ENCODE results near the gene KBTBD4. TPM values are rescaled to one million over a fixed set of nuclear protein-coding genes. Genes with fewer than 3 reads are reported as not detected.
A peak's percentile ranks its signal among the peaks of the same experiment; 100 is the strongest.
"Not testable (repeated sequence)": the region's sequence is repeated elsewhere in the genome, so short reads cannot be mapped to it uniquely, and the experiment has no call there.

Gene KBTBD4
- total RNA-seq, 1 donor from 2014 or later = 12.1 TPM

- Mint-ChIP-seq H3K4me3 (ENCODE audit: unreplicated experiment) (no peak overlapping the region), H3K9me3 (ENCODE audit: unreplicated experiment) (no peaks in the 10 kb centered on the region), H3K36me3 (ENCODE audit: low read depth, unreplicated experiment) (peaks cover 7% of the 10 kb centered on the region), H3K4me1 (ENCODE audit: unreplicated experiment) (peaks cover 17% of the 10 kb centered on the region), H3K27me3 (ENCODE audit: unreplicated experiment) (peaks cover 4% of the 10 kb centered on the region), H3K27ac (ENCODE audit: unreplicated experiment) (peak overlapping the region; percentile 72)
- no peak for TF ChIP-seq CTCF (IDR thresholded peaks at IDR 0.05; ENCODE audit: unreplicated experiment)
- DNase-seq (ENCODE audit: low spot score) = no peak
Observed at GRCh38 chr11:47534704-47535251, 44.0 kb downstream of the KBTBD4 start.

DNA sequence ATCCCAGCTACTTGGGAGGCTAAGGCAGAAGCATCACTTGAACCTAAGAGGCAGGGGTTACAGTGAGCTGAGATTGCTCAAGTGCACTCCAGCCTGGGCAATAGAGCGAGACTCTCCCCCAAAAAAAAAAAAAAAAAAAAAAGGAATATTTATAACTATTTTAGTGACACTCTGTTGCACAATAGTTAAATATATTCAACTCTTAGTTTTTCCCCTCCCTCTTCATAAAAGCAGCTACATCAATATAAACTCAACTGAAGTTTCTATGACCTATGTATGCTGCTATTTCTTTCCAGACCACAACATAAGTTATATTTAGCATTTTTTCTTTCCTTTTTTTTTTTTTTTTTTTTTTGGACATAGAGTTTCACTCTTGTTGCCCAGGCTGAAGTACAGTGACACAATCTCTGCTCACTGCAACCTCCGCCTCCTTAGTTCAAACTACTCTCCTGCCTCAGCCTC lies 45.0 kb downstream of the KBTBD4 start:
- peaks cover 4% of the 10 kb centered on the region for H3K27me3 Mint-ChIP-seq (ENCODE audit: unreplicated experiment)
- H3K27ac Mint-ChIP-seq (ENCODE audit: unreplicated experiment) = no peak overlapping the region
- no peak for DNase-seq (ENCODE audit: low spot score)

DNA sequence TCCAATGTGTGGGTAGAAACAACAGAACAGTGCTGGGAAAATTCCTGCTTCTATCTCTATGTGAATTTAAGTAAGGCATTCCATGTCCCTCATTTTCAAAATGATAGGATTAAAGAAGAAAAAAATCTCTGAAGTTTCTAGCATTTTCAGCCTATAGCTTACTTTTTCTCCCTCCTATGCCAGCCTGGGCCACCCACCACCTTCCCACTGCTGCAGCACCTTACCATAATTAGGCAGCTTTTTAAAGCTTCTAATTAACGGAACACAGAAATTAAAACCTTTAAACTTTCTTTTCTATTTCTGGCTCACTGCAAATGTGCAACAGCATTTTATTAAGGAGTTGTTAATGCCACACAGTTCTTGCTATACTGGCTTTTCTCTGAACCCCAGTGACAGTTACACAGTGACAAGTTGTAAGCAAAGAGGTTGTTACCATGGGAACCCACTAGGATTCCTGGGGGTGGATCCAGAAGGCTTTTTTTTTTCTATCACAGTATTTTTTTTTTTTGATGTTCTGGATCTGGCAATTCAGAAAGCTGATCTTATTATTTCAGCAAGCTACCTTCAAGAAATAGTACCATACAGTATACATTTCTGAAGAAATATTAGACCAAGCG lies 46.1 kb downstream of the KBTBD4 start:
- Mint-ChIP-seq H3K36me3 (ENCODE audit: low read depth, unreplicated experiment) (peaks cover 7% of the 10 kb centered on the region), H3K27ac (ENCODE audit: unreplicated experiment) (peak overlapping the region; percentile 42), H3K4me3 (ENCODE audit: unreplicated experiment) (no peak overlapping the region), H3K27me3 (ENCODE audit: unreplicated experiment) (peaks cover 4% of the 10 kb centered on the region), H3K9me3 (ENCODE audit: unreplicated experiment) (no peaks in the 10 kb centered on the region), H3K4me1 (ENCODE audit: unreplicated experiment) (peaks cover 6% of the 10 kb centered on the region)
- no peak for DNase-seq (ENCODE audit: low spot score)
- TF ChIP-seq CTCF (IDR thresholded peaks at IDR 0.05; ENCODE audit: unreplicated experiment) = no peak

More for the DNA sequence above, 45.0 kb downstream of the KBTBD4 start:
- Mint-ChIP-seq H3K4me1 (ENCODE audit: unreplicated experiment) (peaks cover 8% of the 10 kb centered on the region), H3K36me3 (ENCODE audit: low read depth, unreplicated experiment) (peaks cover 7% of the 10 kb centered on the region), H3K9me3 (ENCODE audit: unreplicated experiment) (no peaks in the 10 kb centered on the region), H3K4me3 (ENCODE audit: unreplicated experiment) (no peak overlapping the region)
- TF ChIP-seq CTCF (IDR thresholded peaks at IDR 0.05; ENCODE audit: unreplicated experiment) = no peak

DNA sequence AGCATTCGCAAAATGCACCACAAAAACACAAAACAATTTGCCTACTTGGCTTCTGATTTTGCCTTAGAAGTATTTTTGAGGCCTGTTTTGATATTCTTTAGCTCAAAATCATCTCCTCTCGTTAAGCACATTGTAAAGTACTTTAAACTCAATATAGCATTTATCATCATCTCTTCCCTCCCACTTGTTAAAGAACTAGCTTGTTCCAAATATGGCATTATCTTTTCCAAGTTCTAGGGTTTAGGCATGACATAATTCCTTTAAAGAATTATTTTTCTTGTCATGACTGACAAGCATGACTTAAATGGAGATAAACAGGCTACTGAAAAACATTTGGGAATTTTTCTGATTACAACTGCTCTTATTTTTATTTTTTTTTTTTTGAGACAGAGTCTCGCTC lies 47.1 kb downstream of the KBTBD4 start:
- H3K36me3 Mint-ChIP-seq (ENCODE audit: low read depth, unreplicated experiment) = peaks cover 7% of the 10 kb centered on the region
- peaks cover 6% of the 10 kb centered on the region for H3K4me1 Mint-ChIP-seq (ENCODE audit: unreplicated experiment)

GRCh38 chr11:47530721-47531120 lies 48.0 kb downstream of the KBTBD4 start:
- Mint-ChIP-seq H3K27ac (ENCODE audit: unreplicated experiment) (peak overlapping the region; percentile 77), H3K4me3 (ENCODE audit: unreplicated experiment) (peak overlapping the region; percentile 38)
- not testable (repeated sequence) for H3K36me3 Mint-ChIP-seq (ENCODE audit: low read depth, unreplicated experiment); H3K4me1 Mint-ChIP-seq (ENCODE audit: unreplicated experiment); DNase-seq (ENCODE audit: low spot score); H3K27me3 Mint-ChIP-seq (ENCODE audit: unreplicated experiment); H3K9me3 Mint-ChIP-seq (ENCODE audit: unreplicated experiment)

More for the DNA sequence above, 47.1 kb downstream of the KBTBD4 start:
- Mint-ChIP-seq H3K27me3 (ENCODE audit: unreplicated experiment) (peaks cover 4% of the 10 kb centered on the region), H3K27ac (ENCODE audit: unreplicated experiment) (peak overlapping the region; percentile 2), H3K4me3 (ENCODE audit: unreplicated experiment) (no peak overlapping the region), H3K9me3 (ENCODE audit: unreplicated experiment) (no peaks in the 10 kb centered on the region)
- no peak for TF ChIP-seq CTCF (IDR thresholded peaks at IDR 0.05; ENCODE audit: unreplicated experiment)
- DNase-seq (ENCODE audit: low spot score) = no peak

Measured in endothelial cell (in vitro differentiated cells).